IgD-negative memory B cell (primary cell): ENCODE measurements around the gene CCDC39. TPM values are rescaled to one million over a fixed set of nuclear protein-coding genes. Genes with fewer than 3 reads are reported as not detected.

ENCODE experiments used
- polyA plus RNA-seq: library from polyadenylated mRNA; unstranded; fragments of 300-500 nt; fragmentation: Illumina TruSeq; gene quantifications from one replicate; pipeline ENCODE4 v1.2.3, GENCODE V29; 2021

The CCDC39 gene
- polyA plus RNA-seq, 1 donor from 2014 or later = not detected

Other genes with a start within 250 kb of the CCDC39 start
- 14.7 TPM for gene TTC14, start 77.3 kb downstream of the CCDC39 start, polyA plus RNA-seq
- gene FXR1, start 233.2 kb upstream of the CCDC39 start, polyA plus RNA-seq = 50.1 TPM